SU-DHL-6 (cell line): Measurements from ENCODE around the gene HMG20B.
A peak's percentile ranks its signal among the peaks of the same experiment; 100 is the strongest.

Experiments
- H2AFZ ChIP-seq: fragments of 200-600 bp; sonication (generic); 2 replicates; pipeline ENCODE4 v1.6.1; 2014; ENCODE audit warnings: low read depth, mild to moderate bottlenecking, moderate library complexity, mixed read lengths, antibody characterized with exemption, low read length; ENCODE audit not compliant: severe bottlenecking
- H3F3A ChIP-seq: fragments of 200-600 bp; shearing (Covaris generic); 2 replicates; pipeline ENCODE4 v1.6.0; 2016; ENCODE audit warnings: antibody characterized with exemption, mild to moderate bottlenecking; ENCODE audit not compliant: insufficient read depth
- H3K27ac ChIP-seq: fragments of 200-600 bp; sonication (generic); 2 replicates; pipeline ENCODE4 v1.5.1; 2016; ENCODE audit warnings: low read depth, mild to moderate bottlenecking, low read length, moderate library complexity, mixed read lengths
- H3K27me3 ChIP-seq: fragments of 200-600 bp; sonication (generic), shearing (Covaris generic); 2 replicates; pipeline ENCODE4 v1.6.0; 2014; ENCODE audit warnings: mild to moderate bottlenecking, low read length
- H3K36me3 ChIP-seq: fragments of 200-600 bp; sonication (generic); 2 replicates; pipeline ENCODE4 v1.6.1; 2014; ENCODE audit warnings: mild to moderate bottlenecking, low read length, mixed read lengths
- H3K4me2 ChIP-seq: fragments of 300-600, 200-600 bp; shearing (Covaris generic), sonication (generic); 2 replicates; pipeline ENCODE4 v1.6.0; 2014; ENCODE audit warnings: low read length, low read depth, mild to moderate bottlenecking; ENCODE audit not compliant: poor library complexity, severe bottlenecking
- H3K4me3 ChIP-seq: fragments of 200-600 bp; sonication (generic); 2 replicates; pipeline ENCODE4 v1.5.1; 2014; ENCODE audit warnings: antibody characterized with exemption, low read length, mild to moderate bottlenecking, mixed read lengths; ENCODE audit not compliant: insufficient read depth, poor library complexity, severe bottlenecking
- H3K79me2 ChIP-seq: fragments of 200-600 bp; sonication (generic); 2 replicates; pipeline ENCODE4 v1.6.1; 2014; ENCODE audit warnings: mild to moderate bottlenecking, low read length, moderate library complexity; ENCODE audit not compliant: insufficient read depth
- H3K9ac ChIP-seq: fragments of 200-600 bp; sonication (generic); 2 replicates; pipeline ENCODE4 v1.7.0; 2014; ENCODE audit warnings: mild to moderate bottlenecking, low read length
- H3K9me2 ChIP-seq: fragments of 200-600 bp; sonication (generic); replicated peaks from 2 replicates; pipeline ENCODE4 v1.6.1; 2014; ENCODE audit warnings: low read length; ENCODE audit not compliant: insufficient read depth
- H3K9me3 ChIP-seq: fragments of 200-600 bp; sonication (generic); 2 replicates; pipeline ENCODE4 v1.6.1; 2014; ENCODE audit warnings: low read length, mixed read lengths; ENCODE audit not compliant: insufficient read depth
- H4K20me1 ChIP-seq: fragments of 200-600 bp; sonication (generic); 2 replicates; pipeline ENCODE4 v1.6.1; 2014; ENCODE audit warnings: low read depth, mild to moderate bottlenecking, antibody characterized with exemption, low read length, moderate library complexity, mixed read lengths
- CTCF ChIP-seq: fragments of 200-600 bp; sonication (generic); IDR thresholded peaks from one replicate; pipeline ENCODE4 v1.5.1; 2017; ENCODE audit warnings: antibody characterized with exemption, mild to moderate bottlenecking, low read length, moderate library complexity; ENCODE audit not compliant: insufficient read depth, poor library complexity, severe bottlenecking
- EZH2phosphoT487 ChIP-seq: fragments of 200-600 bp; sonication (generic), shearing (Covaris generic); conservative IDR thresholded peaks from 2 replicates; pipeline ENCODE4 v1.6.1; 2018; ENCODE audit warnings: mild to moderate bottlenecking, antibody characterized with exemption, low read length, moderate library complexity, mixed read lengths

The HMG20B gene

GRCh38 chr19:3544058-3544376 is 28.7 kb upstream of the HMG20B start:
- Histone ChIP-seq H3K27me3 (no peaks in the 10 kb centered on the region), H3F3A (no peaks in the 10 kb centered on the region), H3K27ac (no peak overlapping the region), H2AFZ (no peak overlapping the region), H4K20me1 (no peaks in the 10 kb centered on the region), H3K79me2 (no peaks in the 10 kb centered on the region), H3K4me2 (no peak overlapping the region), H3K9me2 (no peaks in the 10 kb centered on the region), H3K4me3 (no peak overlapping the region), H3K9me3 (no peaks in the 10 kb centered on the region), H3K36me3 (no peaks in the 10 kb centered on the region), H3K9ac (no peak overlapping the region)
- TF ChIP-seq EZH2phosphoT487, result no peak
- TF ChIP-seq CTCF, result no peak

GRCh38 chr19:3544742-3545668 is 27.7 kb upstream of the HMG20B start:
- Histone ChIP-seq H3K4me2 (no peak overlapping the region), H3K27ac (no peak overlapping the region), H3K9me2 (no peaks in the 10 kb centered on the region)

GRCh38 chr19:3545669-3546034 is 27.1 kb upstream of the HMG20B start:
- Histone ChIP-seq H3K36me3 (no peaks in the 10 kb centered on the region), H3F3A (no peaks in the 10 kb centered on the region), H3K27ac (no peak overlapping the region), H3K9me2 (no peaks in the 10 kb centered on the region), H3K4me3 (no peak overlapping the region), H3K9ac (no peak overlapping the region), H3K79me2 (no peaks in the 10 kb centered on the region), H3K27me3 (no peaks in the 10 kb centered on the region), H3K9me3 (no peaks in the 10 kb centered on the region), H2AFZ (no peak overlapping the region), H3K4me2 (no peak overlapping the region), H4K20me1 (no peaks in the 10 kb centered on the region)
- TF ChIP-seq CTCF, result no peak
- no peak for TF ChIP-seq EZH2phosphoT487

More at GRCh38 chr19:3544742-3545668, 27.7 kb upstream of the HMG20B start:
- Histone ChIP-seq H3K36me3 (no peaks in the 10 kb centered on the region), H3K4me3 (no peak overlapping the region), H2AFZ (no peak overlapping the region), H4K20me1 (no peaks in the 10 kb centered on the region), H3F3A (no peaks in the 10 kb centered on the region), H3K79me2 (no peaks in the 10 kb centered on the region), H3K9me3 (no peaks in the 10 kb centered on the region), H3K9ac (no peak overlapping the region), H3K27me3 (no peaks in the 10 kb centered on the region)
- no peak for TF ChIP-seq EZH2phosphoT487
- TF ChIP-seq CTCF, result peak; percentile 94
